ENCODE results near the gene EVA1C.
"Not testable (repeated sequence)": the region's sequence is repeated elsewhere in the genome, so short reads cannot be mapped to it uniquely, and the experiment has no call there.

Gene EVA1C

DNA sequence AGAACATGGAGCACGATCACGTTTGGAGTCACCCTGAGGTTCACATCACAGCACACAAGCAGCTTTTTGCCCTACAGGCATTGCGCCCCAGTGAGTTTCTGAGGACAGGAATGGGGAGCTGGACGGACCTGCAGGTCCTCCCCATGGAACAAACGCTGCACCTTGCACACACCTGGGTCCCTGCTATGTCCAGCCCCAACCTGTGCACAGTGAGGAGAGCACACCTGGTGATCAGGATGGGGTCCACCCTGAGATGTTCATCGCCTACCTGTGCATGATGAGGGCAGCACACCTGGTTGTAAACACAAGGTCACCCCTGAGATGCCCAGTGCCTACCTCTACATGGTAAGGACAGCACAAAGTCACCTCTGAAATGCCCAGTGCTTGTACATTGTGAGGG, 126.9 kb downstream of the EVA1C start:
- H3K4me3 ChIP-seq (ENCODE audit: low read depth, low read length): no peak overlapping the region
- TF ChIP-seq, protein P1, sequence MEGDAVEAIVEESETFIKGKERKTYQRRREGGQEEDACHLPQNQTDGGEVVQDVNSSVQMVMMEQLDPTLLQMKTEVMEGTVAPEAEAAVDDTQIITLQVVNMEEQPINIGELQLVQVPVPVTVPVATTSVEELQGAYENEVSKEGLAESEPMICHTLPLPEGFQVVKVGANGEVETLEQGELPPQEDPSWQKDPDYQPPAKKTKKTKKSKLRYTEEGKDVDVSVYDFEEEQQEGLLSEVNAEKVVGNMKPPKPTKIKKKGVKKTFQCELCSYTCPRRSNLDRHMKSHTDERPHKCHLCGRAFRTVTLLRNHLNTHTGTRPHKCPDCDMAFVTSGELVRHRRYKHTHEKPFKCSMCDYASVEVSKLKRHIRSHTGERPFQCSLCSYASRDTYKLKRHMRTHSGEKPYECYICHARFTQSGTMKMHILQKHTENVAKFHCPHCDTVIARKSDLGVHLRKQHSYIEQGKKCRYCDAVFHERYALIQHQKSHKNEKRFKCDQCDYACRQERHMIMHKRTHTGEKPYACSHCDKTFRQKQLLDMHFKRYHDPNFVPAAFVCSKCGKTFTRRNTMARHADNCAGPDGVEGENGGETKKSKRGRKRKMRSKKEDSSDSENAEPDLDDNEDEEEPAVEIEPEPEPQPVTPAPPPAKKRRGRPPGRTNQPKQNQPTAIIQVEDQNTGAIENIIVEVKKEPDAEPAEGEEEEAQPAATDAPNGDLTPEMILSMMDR (IDR thresholded peaks at IDR 0.05; ENCODE audit: insufficient read depth, low read depth, low read length, missing control alignments): no peak
- DNase-seq (ENCODE audit: low read depth): no peak

DNA sequence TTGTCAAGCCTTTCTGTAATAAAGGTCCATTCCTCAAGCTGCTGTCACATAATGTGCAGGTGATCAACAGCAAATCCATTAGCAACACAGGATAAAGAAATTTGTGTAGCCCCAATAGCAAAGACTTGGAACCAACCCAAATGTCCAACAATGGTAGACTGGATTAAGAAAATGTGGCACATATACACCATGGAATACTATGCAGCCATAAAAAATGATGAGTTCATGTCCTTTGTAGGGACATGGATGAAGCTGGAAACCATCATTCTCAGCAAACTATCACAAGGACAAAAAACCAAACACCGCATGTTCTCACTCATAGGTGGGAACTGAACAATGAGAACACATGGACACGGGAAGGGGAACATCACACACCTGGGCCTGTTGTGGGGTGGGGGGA, 130.6 kb downstream of the EVA1C start:
- H3K4me3 ChIP-seq (ENCODE audit: low read depth, low read length); DNase-seq (ENCODE audit: low read depth): not testable (repeated sequence)

DNA sequence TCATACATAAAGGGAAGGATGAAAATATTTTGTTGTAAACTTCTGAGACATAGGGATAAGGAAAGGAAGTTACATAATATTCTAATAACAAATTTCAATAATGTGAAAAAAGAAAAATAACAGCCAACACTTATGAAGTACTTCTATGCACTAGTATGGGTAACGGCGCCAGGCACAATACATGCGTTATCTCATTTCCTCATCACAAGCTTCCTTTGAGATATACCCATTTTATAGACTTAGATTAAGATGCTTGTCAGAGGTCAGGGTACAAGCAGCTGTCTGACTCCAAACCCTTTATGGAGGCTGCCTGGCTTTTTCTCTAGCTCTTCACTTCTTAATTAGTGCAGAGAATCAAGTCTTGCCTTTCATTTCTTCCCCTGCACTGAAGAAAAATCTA, 131.5 kb downstream of the EVA1C start:
- no peak overlapping the region for H3K4me3 ChIP-seq (ENCODE audit: low read depth, low read length)
- TF ChIP-seq, protein P1 (IDR thresholded peaks at IDR 0.05; ENCODE audit: insufficient read depth, low read depth, low read length, missing control alignments): no peak
- no peak for DNase-seq (ENCODE audit: low read depth)

DNA sequence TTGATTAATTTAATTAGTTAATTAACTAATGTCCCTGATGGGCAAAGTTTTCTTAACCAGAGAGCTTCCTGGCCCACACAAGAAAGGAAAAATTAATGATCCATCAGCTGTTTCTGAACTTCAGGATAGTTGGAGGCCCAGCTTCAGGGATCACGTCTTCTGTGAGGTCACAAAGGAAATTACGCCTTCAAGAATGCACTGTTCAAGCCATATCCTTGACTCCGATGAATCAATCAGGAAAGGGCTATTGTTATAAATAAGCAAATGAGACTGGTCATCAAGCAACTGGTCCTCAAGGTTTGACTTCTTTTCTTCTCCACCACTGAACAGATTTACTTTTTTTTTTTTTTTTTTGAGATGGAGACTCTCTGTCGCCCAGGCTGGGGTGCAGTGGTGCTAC, 132.2 kb downstream of the EVA1C start:
- no peak for DNase-seq (ENCODE audit: low read depth)
- no peak overlapping the region for H3K4me3 ChIP-seq (ENCODE audit: low read depth, low read length)
- TF ChIP-seq, protein P1 (IDR thresholded peaks at IDR 0.05; ENCODE audit: insufficient read depth, low read depth, low read length, missing control alignments): no peak

DNA sequence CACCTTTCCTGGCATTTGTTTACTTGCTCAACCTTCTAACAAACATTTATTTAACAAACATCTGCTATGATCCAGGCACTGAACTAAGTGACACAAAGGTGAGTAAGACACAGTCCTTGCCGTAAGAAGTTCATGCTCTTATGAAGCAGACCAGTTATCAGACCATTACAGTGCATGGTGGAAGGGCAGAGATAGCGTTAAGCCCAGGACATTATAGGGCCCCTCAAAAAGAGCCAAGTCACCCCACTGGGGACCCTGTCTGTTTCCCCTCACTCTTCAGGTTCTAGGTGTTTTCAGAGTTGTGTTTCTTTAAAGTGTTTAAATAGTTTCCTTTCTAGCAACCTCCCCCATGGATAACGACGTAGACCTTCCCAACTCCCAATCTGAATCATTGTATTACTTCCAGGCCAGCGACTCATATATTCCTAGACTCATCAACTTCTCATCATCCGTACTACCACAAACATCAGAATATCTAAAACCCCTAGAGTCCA, 133.5 kb downstream of the EVA1C start:
- DNase-seq (ENCODE audit: low read depth): no peak
- TF ChIP-seq, protein P1 (IDR thresholded peaks at IDR 0.05; ENCODE audit: insufficient read depth, low read depth, low read length, missing control alignments): no peak
- no peak overlapping the region for H3K4me3 ChIP-seq (ENCODE audit: low read depth, low read length)

DNA sequence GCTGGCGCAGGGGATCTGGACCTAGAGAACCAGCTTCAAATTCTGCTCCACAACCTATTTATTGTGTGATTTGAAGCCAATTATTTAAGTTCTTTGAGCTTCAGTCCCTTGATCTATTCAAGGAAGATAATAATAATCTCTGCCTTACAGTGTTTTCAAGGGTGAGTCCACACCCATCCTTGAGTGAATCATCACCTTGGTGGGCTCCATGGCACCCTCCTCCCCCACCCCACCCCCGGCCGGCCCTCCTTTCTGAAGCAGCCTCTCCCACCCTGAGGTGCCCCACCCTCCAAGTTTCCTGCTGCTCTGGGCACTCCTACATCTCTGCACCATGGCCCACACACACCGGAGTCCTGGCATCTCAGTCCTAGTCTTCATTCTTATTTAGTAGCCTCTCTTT, 134.5 kb downstream of the EVA1C start:
- DNase-seq (ENCODE audit: low read depth): no peak
- no peak overlapping the region for H3K4me3 ChIP-seq (ENCODE audit: low read depth, low read length)
- TF ChIP-seq, protein P1 (IDR thresholded peaks at IDR 0.05; ENCODE audit: insufficient read depth, low read depth, low read length, missing control alignments): no peak

DNA sequence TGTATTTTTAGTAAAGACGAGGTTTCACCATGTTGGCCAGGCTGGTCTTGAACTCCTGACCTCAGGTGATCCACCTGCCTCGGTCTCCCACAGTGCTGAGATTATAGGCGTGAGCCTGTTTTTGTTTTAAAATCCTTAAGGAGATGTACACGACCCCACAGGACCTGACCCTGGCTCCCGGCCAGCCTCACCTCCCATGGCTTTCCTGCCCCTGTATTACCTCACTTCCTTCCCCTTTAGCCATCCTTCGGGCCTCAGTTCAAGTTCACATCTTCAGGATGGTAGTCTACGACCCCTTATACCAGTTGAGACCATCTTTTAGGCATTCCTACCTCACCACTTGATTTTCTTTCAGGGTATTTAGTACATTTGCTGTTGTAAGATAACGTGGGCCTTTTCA, 136.5 kb downstream of the EVA1C start:
- H3K4me3 ChIP-seq (ENCODE audit: low read depth, low read length): no peak overlapping the region
- TF ChIP-seq, protein P1 (IDR thresholded peaks at IDR 0.05; ENCODE audit: insufficient read depth, low read depth, low read length, missing control alignments): no peak
- no peak for DNase-seq (ENCODE audit: low read depth)

Measured in GM12865 (cell line).